Uterus (tissue), 4 donors: ENCODE measurements around the gene PUDP. TPM values are rescaled to one million over a fixed set of nuclear protein-coding genes. Genes with fewer than 3 reads are reported as not detected.
A peak's percentile ranks its signal among the peaks of the same experiment; 100 is the strongest.

ENCODE experiments used
- DNase-seq, 2 donors: peaks; one replicate each; pipeline ENCODE4 v3.0.0-alpha.2; 2019 to 2020
- H3K27ac ChIP-seq, 2 donors: fragments of 200-600 bp; sonication (generic); 1 replicate in 1 of 2; 2 replicates in 1 of 2; pipeline ENCODE4 v1.5.1; 2016 to 2018
- H3K27me3 ChIP-seq, 2 donors: fragments of 200-600 bp; sonication (generic); one replicate each; pipeline ENCODE4 v1.5.1; 2018 to 2019; ENCODE audit warnings: control low read depth in 1 of 2
- H3K36me3 ChIP-seq, 2 donors: fragments of 200-600 bp; sonication (generic); one replicate each; pipeline ENCODE4 v1.5.1; 2019; ENCODE audit warnings: control low read depth in 1 of 2
- H3K4me1 ChIP-seq, 2 donors: fragments of 200-600 bp; sonication (generic); one replicate each; pipeline ENCODE4 v1.5.1; 2018 to 2019; ENCODE audit warnings: control low read depth in 1 of 2
- H3K4me3 ChIP-seq, 2 donors: fragments of 200-600 bp; sonication (generic); 1 replicate in 1 of 2; 2 replicates in 1 of 2; pipeline ENCODE4 v1.5.1; 2018 to 2019; ENCODE audit warnings: mild to moderate bottlenecking in 1 of 2
- H3K9me3 ChIP-seq, 2 donors: fragments of 200-600 bp; sonication (generic); one replicate each; pipeline ENCODE4 v1.5.1; 2019; ENCODE audit warnings: control low read depth in 1 of 2
- CTCF ChIP-seq, 4 experiments: fragments of 200-600 bp in 2 of 4; fragments of 450-650 bp in 2 of 4; sonication (generic) in 2 of 4; IDR thresholded peaks; one replicate each; pipeline ENCODE4 v1.5.1; 2016 to 2019; ENCODE audit warnings: antibody characterized with exemption in 4 of 4, mild to moderate bottlenecking in 2 of 4, moderate library complexity in 1 of 4
- POLR2A ChIP-seq, 2 donors: fragments of 450-650 bp; IDR thresholded peaks; one replicate each; pipeline ENCODE4 v1.6.1; 2016; ENCODE audit warnings: antibody characterized with exemption in 2 of 2, mild to moderate bottlenecking in 1 of 2, moderate library complexity in 1 of 2
- intact Hi-C: fragments of 100-400 bp; cut with DNase I; formaldehyde crosslinking; loops from one replicate; pipeline ENCODE4 v1.15.1; 2023; ENCODE audit warnings: low total_unique reads
- total RNA-seq, 4 donors: library from RNA; depleted of rRNA in 3 of 4; stranded (reverse); fragments of >200 nt in 3 of 4; gene quantifications; one replicate each; pipeline versions ENCODE4 v1.1.0 to v1.2.4, GENCODE V29; 2014 to 2023
- donor health status: DM: yes; HTN: yes; CAD: no.

The PUDP gene
- total RNA-seq, 4 donors from 2014 or later = 11.4 to 32.3 (median 14.5) TPM

DNA sequence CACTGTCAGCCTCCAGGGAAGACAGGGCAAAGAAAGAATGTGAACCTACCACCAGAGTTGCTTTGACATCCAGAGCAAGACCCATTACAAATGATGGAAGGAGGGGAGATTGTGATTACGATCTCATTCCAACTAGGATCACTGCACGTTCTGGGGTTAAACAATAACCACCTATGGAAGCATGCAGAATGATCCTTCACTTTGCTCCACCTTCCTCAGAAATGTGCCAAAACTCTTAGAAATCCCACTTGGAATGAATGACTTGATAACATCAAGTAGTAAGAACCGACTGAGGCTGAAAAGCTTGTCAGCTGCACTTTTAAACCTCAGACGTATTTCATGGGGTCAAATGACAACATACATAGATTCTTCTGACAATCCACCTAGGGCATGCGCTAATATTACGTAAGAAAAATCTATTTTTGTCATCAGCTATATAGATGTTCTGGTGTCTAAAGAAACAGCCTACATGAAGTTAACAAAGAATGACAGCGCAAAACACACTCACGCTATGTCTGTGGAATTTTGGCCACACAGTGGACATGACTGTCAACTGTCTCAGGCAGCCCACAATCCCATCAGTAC, 3.9 kb downstream of the PUDP start:
- TF ChIP-seq POLR2A (IDR thresholded peaks at IDR 0.05) = no peak
- no peak for TF ChIP-seq CTCF (IDR thresholded peaks at IDR 0.05)
- Histone ChIP-seq H3K27ac (no peak overlapping the region), H3K4me3 (no peak overlapping the region), H3K9me3 (no peaks in the 10 kb centered on the region), H3K4me1 (no peaks in the 10 kb centered on the region), H3K27me3 (no peaks in the 10 kb centered on the region), H3K36me3 (no peaks in the 10 kb centered on the region)
- DNase-seq = no peak
- intact Hi-C loops = no loop called here

DNA sequence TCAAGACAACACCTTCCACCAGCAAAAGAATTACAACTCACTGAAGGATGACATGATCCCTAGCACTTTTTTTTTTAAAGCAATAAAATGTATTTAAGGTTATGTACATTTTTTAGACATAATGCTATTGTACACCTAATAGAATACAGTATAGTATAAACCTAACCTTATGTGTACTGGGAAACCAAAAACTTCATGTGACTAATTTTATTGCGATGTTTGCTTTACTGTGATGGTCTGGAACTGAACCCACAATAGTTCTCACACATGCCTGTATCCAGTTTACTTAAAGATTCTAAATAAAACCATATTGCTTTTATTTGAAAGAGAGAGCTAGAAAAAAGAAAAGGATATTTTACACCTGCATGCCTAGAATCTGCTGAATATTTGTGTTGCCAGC, 4.9 kb downstream of the PUDP start:
- DNase-seq = no peak
- Histone ChIP-seq H3K4me1 (no peaks in the 10 kb centered on the region), H3K9me3 (no peaks in the 10 kb centered on the region), H3K27ac (no peak overlapping the region), H3K27me3 (no peaks in the 10 kb centered on the region), H3K4me3 (no peak overlapping the region), H3K36me3 (no peaks in the 10 kb centered on the region)
- intact Hi-C loops = no loop called here
- TF ChIP-seq POLR2A (IDR thresholded peaks at IDR 0.05) (no peak), CTCF (IDR thresholded peaks at IDR 0.05) (no peak)

- H3K27ac ChIP-seq = no peak overlapping the region
- H3K4me1 ChIP-seq = no peaks in the 10 kb centered on the region
- TF ChIP-seq POLR2A (IDR thresholded peaks at IDR 0.05) = no peak
- TF ChIP-seq CTCF (IDR thresholded peaks at IDR 0.05) = no peak
- H3K4me3 ChIP-seq = no peak overlapping the region
- no peaks in the 10 kb centered on the region for H3K27me3 ChIP-seq
- no peak for DNase-seq
- intact Hi-C loops = no loop called here
- H3K36me3 ChIP-seq = no peaks in the 10 kb centered on the region
- no peaks in the 10 kb centered on the region for H3K9me3 ChIP-seq
Measured at GRCh38 chrX:7139202-7140081, 8.5 kb downstream of the PUDP start.

DNA sequence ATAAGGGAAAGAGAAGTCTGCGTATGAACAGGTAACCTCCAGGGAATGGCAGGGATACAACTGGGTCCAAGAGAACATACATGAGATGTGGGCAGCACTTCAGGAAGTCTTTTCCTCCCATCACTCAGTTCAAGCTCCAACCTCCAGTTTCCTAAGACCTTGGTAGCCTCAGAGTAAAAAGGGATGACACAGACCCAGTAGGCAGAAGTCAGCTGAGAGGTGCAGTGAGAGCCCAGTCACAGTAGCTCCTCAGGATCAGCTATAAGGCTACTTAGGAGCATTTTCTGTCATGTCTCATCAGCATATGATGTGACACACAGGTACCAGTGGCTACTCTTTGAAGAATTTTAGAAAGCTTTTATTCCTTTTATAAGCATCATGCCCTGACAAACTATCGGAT, 13.0 kb downstream of the PUDP start:
- intact Hi-C loops = no loop called here
- Histone ChIP-seq H3K4me1 (no peaks in the 10 kb centered on the region), H3K27me3 (no peaks in the 10 kb centered on the region), H3K27ac (no peak overlapping the region), H3K36me3 (no peaks in the 10 kb centered on the region), H3K9me3 (no peaks in the 10 kb centered on the region), H3K4me3 (no peak overlapping the region)
- DNase-seq = no peak
- no peak for TF ChIP-seq CTCF (IDR thresholded peaks at IDR 0.05)
- no peak for TF ChIP-seq POLR2A (IDR thresholded peaks at IDR 0.05)

DNA sequence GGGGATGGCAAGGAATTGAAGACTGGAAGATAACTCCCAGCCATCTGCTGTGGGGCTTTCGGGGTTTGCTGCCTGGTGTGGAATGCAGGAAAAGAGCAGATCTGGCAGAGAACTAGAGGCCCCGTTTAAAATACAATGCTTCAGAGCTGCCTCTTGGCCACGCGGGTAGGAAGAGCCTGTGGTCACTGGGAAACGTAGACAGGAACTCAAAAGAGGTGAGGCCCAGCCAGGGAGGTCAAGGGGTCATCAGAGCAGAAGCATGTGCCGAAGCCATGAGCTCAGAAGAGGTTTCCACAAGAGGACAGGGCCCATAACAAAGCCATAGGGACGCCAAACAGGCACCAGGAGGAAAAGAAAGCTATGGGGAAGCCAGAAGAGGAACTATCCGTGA, 14.9 kb downstream of the PUDP start:
- H3K4me3 ChIP-seq = no peak overlapping the region
- H3K27me3 ChIP-seq = no peaks in the 10 kb centered on the region
- TF ChIP-seq POLR2A (IDR thresholded peaks at IDR 0.05) (no peak), CTCF (IDR thresholded peaks at IDR 0.05) (no peak)
- peak; percentile 24 to 43 for DNase-seq
- H3K9me3 ChIP-seq = no peaks in the 10 kb centered on the region
- intact Hi-C loops = no loop called here
- H3K36me3 ChIP-seq = no peaks in the 10 kb centered on the region
- H3K27ac ChIP-seq = peak overlapping the region; percentile 0 to 24
- no peaks in the 10 kb centered on the region for H3K4me1 ChIP-seq
